Measurements from ENCODE around the gene WDR86. TPM values are rescaled to one million over a fixed set of nuclear protein-coding genes. Genes with fewer than 3 reads are reported as not detected.

The WDR86 gene
- total and polyA plus RNA-seq, 2 of the 8 experiments (the other 6 are each of a cell fraction or from before 2014, with no cell fraction given): 12.7 to 15.8 TPM

GRCh38 chr7:151429560-151430331, 19.9 kb upstream of the WDR86 start:
- Histone ChIP-seq H3K4me1 (replicated peaks in 1 of 4; ENCODE audit: control insufficient read depth in 3 of 4, insufficient read depth in 4 of 4, low read length in 3 of 4) (peaks cover 5 to 20% (median 11%) of the 10 kb centered on the region in 4 experiments), H3K23me2 (ENCODE audit: low read depth, low read length) (no peaks in the 10 kb centered on the region), H2BK15ac (ENCODE audit: low read length) (0 out of 2 replicates have a peak overlapping the region, but pooled peaks have one; percentile 29), H3K4me3 (ENCODE audit: extremely low read depth in 1 of 4, insufficient read depth in 2 of 4, low read depth in 3 of 4, low read length in 4 of 4) (no peak overlapping the region), H2AFZ (ENCODE audit: low read length) (no peak overlapping the region), H2BK120ac (replicated peaks; ENCODE audit: low read depth, low read length) (no peak overlapping the region), H4K8ac (ENCODE audit: extremely low read depth, insufficient read depth, low read length) (no peak overlapping the region), H4K5ac (ENCODE audit: insufficient read length, low read depth, low read length) (no peak overlapping the region), H3K9ac (replicated peaks in 1 of 4; ENCODE audit: extremely low read depth in 1 of 4, low read depth in 3 of 4, low read length in 3 of 4) (no peak overlapping the region), H3K23ac (ENCODE audit: insufficient read length) (no peak overlapping the region), H3K27ac (ENCODE audit: low read depth, low read length) (no peak overlapping the region), H2BK12ac (ENCODE audit: low read depth, low read length) (peak overlapping the region; percentile 80; the same call in 1 of the 2 replicates), H3K79me1 (ENCODE audit: low read depth, low read length) (no peaks in the 10 kb centered on the region; the same call in 1 of the 2 replicates), H3K79me2 (ENCODE audit: control insufficient read depth in 1 of 2, insufficient read depth in 2 of 2, low read length in 2 of 2) (no peaks in the 10 kb centered on the region), H3K56ac (replicated peaks; ENCODE audit: insufficient read length, low read depth, low read length) (no peak overlapping the region), H3K18ac (ENCODE audit: extremely low read depth, low read length) (0 out of 2 replicates have a peak overlapping the region, but pooled peaks have one; percentile 56), H3K4ac (replicated peaks; ENCODE audit: insufficient read length, low read depth, low read length) (no peak overlapping the region), H3K27me3 (replicated peaks in 1 of 4; ENCODE audit: control insufficient read depth in 3 of 4, extremely low read depth in 1 of 4, insufficient read depth in 3 of 4, low read length in 3 of 4) (no peaks in the 10 kb centered on the region), H2AK5ac (ENCODE audit: low read depth, low read length) (no peak overlapping the region), H2BK5ac (ENCODE audit: low read depth, low read length) (no peak overlapping the region), H4K20me1 (replicated peaks in 1 of 2; ENCODE audit: control insufficient read depth in 1 of 2, insufficient read depth in 2 of 2, low read length in 2 of 2) (no peaks in the 10 kb centered on the region), H4K91ac (replicated peaks; ENCODE audit: insufficient read length, low read length) (peak overlapping the region; percentile 59), H2BK20ac (ENCODE audit: low read length) (no peak overlapping the region), H3K14ac (ENCODE audit: insufficient read length) (no peak overlapping the region), H3K36me3 (ENCODE audit: control insufficient read depth in 2 of 4, insufficient read depth in 4 of 4, low read length in 3 of 4) (no peaks in the 10 kb centered on the region), H3K9me3 (ENCODE audit: insufficient read depth in 2 of 2, low read depth in 1 of 2, low read length in 1 of 2) (no peaks in the 10 kb centered on the region), H3K4me2 (ENCODE audit: insufficient read depth in 1 of 2, low read depth in 2 of 2, low read length in 2 of 2) (peak overlapping the region in 1 of 2 experiments; percentile 25; a peak in 1 of 4 replicates)
- ChIA-PET CTCF (ENCODE audit: partially characterized antibody) (interaction anchor here (0.8 to 2.2 kb wide), 5 partner anchors 14 to 61 kb away, joined by 3 to 6 read pairs (median 3); no protein-coding TSS in a partner anchor), POLR2A (ENCODE audit: partially characterized antibody) (interaction anchor here (0.7 to 1.3 kb wide), 4 partner anchors 10 to 46 kb away, joined by 3 to 5 read pairs (median 3); partner anchors contain the start of gene CRYGN)
- TF ChIP-seq KDM1A (IDR thresholded peaks at IDR 0.05; ENCODE audit: borderline replicate concordance, low read length) (peak; percentile 60; the same call in 1 of the 2 replicates), HDAC6 (IDR thresholded peaks at IDR 0.05; ENCODE audit: low read depth, low read length) (no peak)
- WGBS, 2 experiments (ENCODE audit: extremely low coverage in 1 of 2, insufficient coverage in 1 of 2, insufficient read length in 1 of 2, insufficient replicate concordance in 2 of 2, low coverage in 1 of 2, low lambda C conversion rate in 2 of 2, missing lambda C conversion rate in 1 of 2): 63% methylated on average over 10 of the region's 10 CpGs; no CpG with 5 or more reads in 1 of the 2 experiments
- no peak for DNase-seq (ENCODE audit: low read depth in 1 of 2, low spot score in 2 of 2)
- no peak for FAIRE-seq
